ENCODE results near the gene ZC3H10.
A peak's percentile ranks its signal among the peaks of the same experiment; 100 is the strongest.

ZC3H10 gene

DNA sequence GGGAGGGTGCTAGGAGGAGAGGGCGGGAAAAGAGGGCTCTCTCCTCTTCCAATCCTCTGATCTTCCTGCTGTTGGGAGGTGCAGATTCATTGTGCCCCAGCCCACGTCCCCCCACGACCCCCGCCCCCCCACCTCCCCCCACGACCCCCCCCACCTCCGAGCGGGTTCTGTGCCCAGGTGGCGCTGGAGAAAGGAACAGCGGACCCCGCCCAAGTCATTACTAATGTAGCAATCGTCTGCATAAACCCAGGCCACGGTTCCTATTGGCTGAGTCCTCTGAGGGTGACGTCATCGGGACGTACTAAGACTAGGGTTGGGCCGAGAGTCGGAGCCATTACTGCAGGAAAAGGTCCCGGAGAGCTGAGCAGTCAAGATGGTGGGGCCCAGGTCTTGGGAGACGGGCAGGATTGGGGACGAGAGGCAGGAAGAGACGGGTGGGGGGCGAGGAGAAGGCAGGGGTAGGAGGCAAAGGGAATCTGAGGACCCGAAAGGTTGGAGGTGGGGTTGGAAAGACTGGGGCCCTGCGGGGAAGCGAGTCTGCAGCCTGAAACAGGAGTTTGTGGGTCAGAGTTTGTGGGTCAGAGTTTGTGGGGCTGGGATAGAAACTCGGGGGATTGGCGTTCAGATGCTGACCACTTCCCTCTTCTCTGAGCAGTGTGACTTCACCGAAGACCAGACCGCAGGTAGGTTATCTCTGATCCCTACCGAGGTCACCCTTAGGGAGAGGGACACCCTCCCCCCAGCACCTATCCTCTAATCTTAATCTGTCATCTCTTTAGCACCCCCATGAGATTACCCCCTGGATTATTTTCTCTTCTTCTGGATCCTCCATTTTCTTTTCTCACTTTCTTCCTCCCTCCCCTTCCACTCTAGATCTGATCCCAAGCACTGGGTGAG, 40.2 kb downstream of the ZC3H10 start, which contains the start of gene MYL6:
Gene MYL6 (plus strand): TSS at position 331 of the 897 bp plus-strand sequence. CDS start 43 bp downstream, at position 374.
- Mint-ChIP-seq H3K4me1 (ENCODE audit: low read depth) (peaks cover 37% of the 10 kb centered on the region), H3K9me3 (no peaks in the 10 kb centered on the region), H3K27me3 (ENCODE audit: low read depth) (no peaks in the 10 kb centered on the region), H3K4me3 (peak within 1 kb of the TSS; percentile 94), H3K36me3 (ENCODE audit: low read depth) (peaks cover 61% of the 10 kb centered on the region), H3K27ac (peak within 1 kb of the TSS; percentile 98)
- peak; percentile 92 for DNase-seq (ENCODE audit: low spot score)

DNA sequence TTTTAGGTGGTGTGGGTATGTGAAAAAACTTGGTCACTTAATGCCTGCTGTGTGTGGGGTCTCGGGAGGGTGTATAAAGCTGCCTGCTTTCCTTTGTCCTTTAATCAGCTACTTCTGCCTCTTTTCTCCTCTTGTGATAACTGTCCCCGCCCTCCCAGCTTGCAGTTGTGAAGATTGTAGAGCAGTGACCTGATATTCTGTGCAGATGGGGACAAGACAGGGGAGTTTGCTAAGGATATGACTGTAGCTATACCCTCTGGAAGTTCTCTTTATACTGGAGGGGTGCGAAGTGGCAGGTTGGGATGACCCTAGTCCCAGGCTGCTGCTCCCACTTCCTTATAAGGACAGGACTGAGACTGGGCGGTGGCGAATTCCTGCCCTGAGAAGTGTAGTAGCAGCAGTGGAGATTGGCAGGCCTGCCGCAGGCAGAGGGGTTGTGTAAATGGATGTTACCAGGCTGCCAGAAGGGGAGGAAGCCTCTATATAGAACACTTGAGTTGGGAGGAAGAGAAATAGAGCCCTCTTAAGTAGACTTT, 40.9 kb downstream of the ZC3H10 start:
- H3K36me3 Mint-ChIP-seq (ENCODE audit: low read depth): peaks cover 69% of the 10 kb centered on the region
- H3K4me3 Mint-ChIP-seq: peak overlapping the region; percentile 94
- peaks cover 30% of the 10 kb centered on the region for H3K4me1 Mint-ChIP-seq (ENCODE audit: low read depth)

DNA sequence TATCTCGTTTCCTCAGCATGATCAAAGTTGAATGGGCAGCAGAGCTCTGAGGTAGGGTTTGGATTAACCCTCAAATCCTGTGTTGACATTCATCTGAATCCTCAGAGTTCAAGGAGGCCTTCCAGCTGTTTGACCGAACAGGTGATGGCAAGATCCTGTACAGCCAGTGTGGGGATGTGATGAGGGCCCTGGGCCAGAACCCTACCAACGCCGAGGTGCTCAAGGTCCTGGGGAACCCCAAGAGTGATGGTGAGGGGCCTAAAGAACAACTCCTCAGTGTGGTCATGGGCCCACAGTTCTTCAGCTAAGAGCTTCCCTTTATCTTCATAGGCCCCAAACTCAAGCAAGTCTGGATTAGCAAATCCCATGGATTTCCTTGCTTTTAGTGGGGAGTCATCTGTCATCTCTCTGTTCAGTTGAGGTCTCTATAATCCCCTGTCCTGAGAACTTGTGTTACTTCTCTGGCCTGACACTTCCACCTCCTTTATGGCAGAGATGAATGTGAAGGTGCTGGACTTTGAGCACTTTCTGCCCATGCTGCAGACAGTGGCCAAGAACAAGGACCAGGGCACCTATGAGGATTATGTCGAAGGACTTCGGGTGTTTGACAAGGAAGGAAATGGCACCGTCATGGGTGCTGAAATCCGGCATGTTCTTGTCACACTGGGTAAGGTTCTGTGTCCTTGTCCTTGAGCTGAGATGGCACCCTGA, 41.6 kb downstream of the ZC3H10 start:
- no peaks in the 10 kb centered on the region for H3K9me3 Mint-ChIP-seq
- H3K27me3 Mint-ChIP-seq (ENCODE audit: low read depth): no peaks in the 10 kb centered on the region
- H3K36me3 Mint-ChIP-seq (ENCODE audit: low read depth): peaks cover 74% of the 10 kb centered on the region

More for the DNA sequence above, 40.9 kb downstream of the ZC3H10 start:
- no peak for DNase-seq (ENCODE audit: low spot score)
- H3K27me3 Mint-ChIP-seq (ENCODE audit: low read depth): no peaks in the 10 kb centered on the region
- H3K9me3 Mint-ChIP-seq: no peaks in the 10 kb centered on the region
- peak overlapping the region; percentile 98 for H3K27ac Mint-ChIP-seq

DNA sequence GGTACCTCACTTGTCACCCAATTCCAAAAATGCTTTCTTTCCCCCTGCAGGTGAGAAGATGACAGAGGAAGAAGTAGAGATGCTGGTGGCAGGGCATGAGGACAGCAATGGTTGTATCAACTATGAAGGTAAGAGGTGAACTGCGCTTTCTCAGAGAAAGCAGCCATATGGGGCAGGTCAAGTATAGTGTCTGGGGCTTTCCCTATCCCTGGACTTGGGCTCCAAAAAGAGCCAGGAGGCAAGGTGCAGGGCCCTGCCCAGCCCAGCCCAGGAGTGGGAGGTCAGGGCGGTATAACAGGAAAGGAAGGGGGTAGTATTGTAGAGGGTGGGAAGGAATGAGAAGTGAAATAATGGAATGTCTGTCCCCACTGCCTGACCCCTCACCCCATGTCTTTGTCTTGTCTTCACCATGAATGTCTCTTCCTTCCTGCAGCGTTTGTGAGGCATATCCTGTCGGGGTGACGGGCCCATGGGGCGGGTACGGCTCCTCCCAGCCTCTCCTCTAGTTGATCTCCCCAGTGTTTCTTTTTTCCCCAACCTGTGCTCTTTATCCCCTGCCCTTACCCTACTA, 42.2 kb downstream of the ZC3H10 start:
- peaks cover 27% of the 10 kb centered on the region for H3K4me1 Mint-ChIP-seq (ENCODE audit: low read depth)
- H3K27ac Mint-ChIP-seq: peak overlapping the region; percentile 98
- H3K4me3 Mint-ChIP-seq: peak overlapping the region; percentile 94
- peaks cover 74% of the 10 kb centered on the region for H3K36me3 Mint-ChIP-seq (ENCODE audit: low read depth)
- peak; percentile 57 for DNase-seq (ENCODE audit: low spot score)
- no peaks in the 10 kb centered on the region for H3K9me3 Mint-ChIP-seq
- no peaks in the 10 kb centered on the region for H3K27me3 Mint-ChIP-seq (ENCODE audit: low read depth)

More for the DNA sequence above, 41.6 kb downstream of the ZC3H10 start:
- no peak for DNase-seq (ENCODE audit: low spot score)
- peaks cover 28% of the 10 kb centered on the region for H3K4me1 Mint-ChIP-seq (ENCODE audit: low read depth)
- peak overlapping the region; percentile 94 for H3K4me3 Mint-ChIP-seq
- H3K27ac Mint-ChIP-seq: peak overlapping the region; percentile 98

DNA sequence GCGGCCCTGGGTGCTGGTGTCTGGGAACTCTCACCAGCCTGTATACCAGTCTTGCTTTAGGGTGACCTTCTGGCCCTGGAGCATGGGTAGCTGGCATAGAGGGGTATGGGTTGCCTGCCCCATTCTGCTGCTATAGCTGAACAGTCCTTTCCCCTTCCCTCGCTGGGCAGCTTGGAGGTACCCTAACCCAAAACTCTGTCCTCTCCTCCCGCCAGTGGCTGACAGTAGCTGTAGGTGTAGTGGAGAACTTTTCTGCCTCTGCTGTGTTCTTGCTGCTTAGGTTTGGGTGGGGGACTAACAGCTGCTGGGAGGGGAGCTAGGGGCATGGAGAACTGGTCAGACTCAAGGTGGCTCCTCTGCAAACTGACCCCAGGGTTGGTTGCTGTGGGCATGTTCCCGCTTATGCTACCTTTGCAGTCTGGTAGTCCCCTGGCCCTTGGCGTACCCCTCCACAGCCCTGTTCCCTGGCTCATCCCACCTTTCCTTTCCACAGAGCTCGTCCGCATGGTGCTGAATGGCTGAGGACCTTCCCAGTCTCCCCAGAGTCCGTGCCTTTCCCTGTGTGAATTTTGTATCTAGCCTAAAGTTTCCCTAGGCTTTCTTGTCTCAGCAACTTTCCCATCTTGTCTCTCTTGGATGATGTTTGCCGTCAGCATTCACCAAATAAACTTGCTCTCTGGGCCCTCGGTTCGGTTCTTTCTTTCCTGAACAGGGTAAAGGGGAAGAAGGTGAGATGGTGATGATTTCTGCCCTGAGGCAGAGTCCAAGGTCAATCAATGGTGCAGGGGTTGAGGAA, 43.0 kb downstream of the ZC3H10 start:
- Mint-ChIP-seq H3K9me3 (no peaks in the 10 kb centered on the region), H3K27me3 (ENCODE audit: low read depth) (no peaks in the 10 kb centered on the region), H3K4me3 (peak overlapping the region; percentile 94), H3K36me3 (ENCODE audit: low read depth) (peaks cover 74% of the 10 kb centered on the region), H3K27ac (peak overlapping the region; percentile 98), H3K4me1 (ENCODE audit: low read depth) (peaks cover 25% of the 10 kb centered on the region)
- no peak for DNase-seq (ENCODE audit: low spot score)

DNA sequence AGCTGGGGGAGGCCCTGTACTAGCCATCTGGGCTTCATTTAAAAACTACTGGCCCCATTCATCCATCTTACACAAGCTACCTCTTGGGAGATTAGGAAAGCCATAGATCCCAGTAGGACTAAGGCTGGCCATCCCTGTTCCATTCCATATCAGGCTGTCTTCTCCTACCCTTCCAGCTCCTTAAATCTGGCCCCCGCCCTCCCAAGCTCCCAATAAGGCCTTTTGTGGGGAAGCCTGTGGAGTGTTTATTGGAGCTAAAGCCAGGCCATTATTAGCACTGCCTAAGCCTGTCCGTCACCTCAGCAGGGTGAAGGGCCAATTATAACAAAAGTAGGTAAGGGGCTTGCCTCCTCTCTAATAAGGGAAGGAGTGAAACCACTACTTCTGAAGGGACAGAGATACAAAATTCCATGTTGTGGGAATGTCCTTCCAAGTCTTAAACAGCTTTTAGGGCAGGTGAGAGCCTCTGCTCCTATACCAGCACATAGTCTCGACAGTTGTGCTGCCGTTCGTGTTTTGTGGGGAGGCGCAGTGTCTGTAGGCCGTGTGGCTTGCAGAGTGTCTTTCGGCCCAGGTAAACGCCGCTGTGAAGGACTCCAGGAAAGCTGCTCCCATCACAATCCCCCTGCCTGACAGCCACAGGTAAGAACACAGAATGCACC, 43.8 kb downstream of the ZC3H10 start:
- Mint-ChIP-seq H3K36me3 (ENCODE audit: low read depth) (peaks cover 74% of the 10 kb centered on the region), H3K9me3 (no peaks in the 10 kb centered on the region), H3K4me3 (peak overlapping the region; percentile 94), H3K27ac (peak overlapping the region; percentile 98), H3K4me1 (ENCODE audit: low read depth) (peaks cover 25% of the 10 kb centered on the region), H3K27me3 (ENCODE audit: low read depth) (no peaks in the 10 kb centered on the region)
- DNase-seq (ENCODE audit: low spot score): no peak

DNA sequence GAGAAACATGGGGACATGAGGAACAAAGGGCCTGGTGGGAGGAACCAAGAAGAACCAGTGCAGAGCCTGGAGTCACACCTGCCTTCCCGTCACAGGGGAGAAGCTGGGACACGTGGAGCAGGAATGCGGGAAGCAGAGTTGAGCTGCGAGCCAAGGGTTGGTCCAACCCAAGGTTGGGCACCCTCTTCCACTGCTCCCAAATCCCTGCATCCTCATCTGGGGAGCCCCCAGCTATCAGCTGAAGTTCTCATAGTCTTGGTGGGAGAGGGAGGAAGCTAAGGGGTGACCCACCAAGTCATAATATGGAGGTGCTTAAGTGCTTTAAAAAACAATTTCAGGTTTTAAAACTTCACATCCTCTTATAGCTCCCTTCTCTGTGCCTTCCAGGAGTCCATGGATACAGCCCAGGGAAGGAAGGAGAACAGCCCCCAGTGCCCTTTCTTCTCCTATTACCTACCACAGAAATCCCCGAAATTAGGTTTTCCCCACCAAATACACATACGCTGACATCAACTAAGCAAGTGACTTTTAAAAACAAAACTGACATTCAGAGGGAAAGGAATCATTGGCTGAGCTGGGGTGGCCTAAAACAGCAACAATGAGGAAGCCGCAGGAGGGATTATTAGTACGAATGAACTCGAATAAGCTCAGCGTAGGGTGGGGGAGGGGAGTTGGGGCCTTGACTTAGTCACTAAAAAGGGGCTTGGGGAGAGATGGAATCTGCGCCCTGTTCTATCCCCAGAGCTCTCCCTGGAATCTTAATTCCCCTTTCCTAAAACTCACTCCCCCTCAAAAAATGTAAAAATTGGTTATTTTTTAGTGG, 44.6 kb downstream of the ZC3H10 start:
- Mint-ChIP-seq H3K27me3 (ENCODE audit: low read depth) (no peaks in the 10 kb centered on the region), H3K36me3 (ENCODE audit: low read depth) (peaks cover 75% of the 10 kb centered on the region), H3K9me3 (no peaks in the 10 kb centered on the region), H3K4me1 (ENCODE audit: low read depth) (peaks cover 22% of the 10 kb centered on the region), H3K27ac (no peak overlapping the region), H3K4me3 (no peak overlapping the region)
- DNase-seq (ENCODE audit: low spot score): no peak

DNA sequence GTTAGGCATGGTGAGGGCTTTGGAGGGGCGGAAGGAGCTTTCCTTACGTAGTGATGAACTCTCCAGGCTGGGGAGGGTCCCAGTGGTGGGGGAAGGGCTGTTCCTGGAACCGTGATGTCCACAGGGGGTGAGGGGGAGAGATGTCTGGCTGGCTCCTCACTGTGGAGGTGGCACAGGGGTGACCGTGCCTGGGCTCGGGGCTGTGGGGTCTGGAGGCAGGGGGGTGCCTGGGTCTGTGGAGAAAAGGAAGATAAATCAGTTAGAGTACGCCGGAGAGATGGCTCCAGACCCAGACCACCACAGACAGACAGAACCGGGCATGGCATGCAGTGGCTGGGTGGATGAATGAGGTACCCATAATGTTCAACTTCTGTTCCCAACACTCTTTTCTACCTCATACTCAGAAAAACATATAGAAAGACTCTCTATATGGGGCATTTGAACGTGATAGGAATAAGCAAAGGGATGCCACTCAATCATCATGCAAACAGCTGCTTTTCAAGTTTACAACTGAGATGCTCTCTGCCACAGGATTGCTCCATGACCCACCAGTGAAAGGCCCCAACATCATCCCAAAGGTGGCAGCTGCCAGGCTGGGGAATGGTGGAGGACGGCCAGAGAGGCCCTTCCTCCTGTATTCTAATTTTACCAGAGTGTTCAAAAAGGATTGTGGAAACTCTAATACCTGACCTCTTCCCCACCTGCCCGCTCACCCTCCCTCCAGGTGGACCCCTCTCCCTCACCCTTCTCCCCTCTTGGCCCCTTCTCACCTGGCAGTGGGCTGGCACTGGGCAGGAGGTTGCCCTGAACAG, 45.7 kb downstream of the ZC3H10 start:
- H3K4me1 Mint-ChIP-seq (ENCODE audit: low read depth): peaks cover 22% of the 10 kb centered on the region
- peak overlapping the region; percentile 47 for H3K27ac Mint-ChIP-seq

DNA sequence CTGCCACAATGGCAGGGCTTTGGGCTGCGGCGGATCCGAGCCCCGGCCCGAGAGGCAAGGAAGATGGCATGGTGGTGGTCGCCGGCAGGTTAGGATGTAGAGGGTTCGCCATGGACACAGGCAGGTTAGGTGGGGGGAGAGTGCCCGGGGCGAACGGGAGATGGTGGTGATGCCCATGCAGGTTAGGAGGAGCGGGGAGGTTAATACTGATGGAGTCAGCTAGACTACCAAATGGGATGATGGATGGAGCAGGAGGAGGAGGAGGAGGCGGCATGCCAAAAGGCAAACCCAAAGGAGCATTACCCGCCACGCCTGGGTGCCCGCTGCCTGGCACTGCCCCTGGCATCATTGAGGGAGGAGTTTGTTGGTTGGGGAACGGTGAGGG, 46.3 kb downstream of the ZC3H10 start:
- no peaks in the 10 kb centered on the region for H3K9me3 Mint-ChIP-seq
- peaks cover 22% of the 10 kb centered on the region for H3K4me1 Mint-ChIP-seq (ENCODE audit: low read depth)
- H3K27me3 Mint-ChIP-seq (ENCODE audit: low read depth): no peaks in the 10 kb centered on the region
- H3K4me3 Mint-ChIP-seq: no peak overlapping the region
- no peak for DNase-seq (ENCODE audit: low spot score)
- H3K36me3 Mint-ChIP-seq (ENCODE audit: low read depth): peaks cover 71% of the 10 kb centered on the region
- H3K27ac Mint-ChIP-seq: no peak overlapping the region

More for the DNA sequence above, 45.7 kb downstream of the ZC3H10 start:
- DNase-seq (ENCODE audit: low spot score): no peak
- H3K4me3 Mint-ChIP-seq: no peak overlapping the region
- peaks cover 74% of the 10 kb centered on the region for H3K36me3 Mint-ChIP-seq (ENCODE audit: low read depth)
- H3K9me3 Mint-ChIP-seq: no peaks in the 10 kb centered on the region
- H3K27me3 Mint-ChIP-seq (ENCODE audit: low read depth): no peaks in the 10 kb centered on the region

DNA sequence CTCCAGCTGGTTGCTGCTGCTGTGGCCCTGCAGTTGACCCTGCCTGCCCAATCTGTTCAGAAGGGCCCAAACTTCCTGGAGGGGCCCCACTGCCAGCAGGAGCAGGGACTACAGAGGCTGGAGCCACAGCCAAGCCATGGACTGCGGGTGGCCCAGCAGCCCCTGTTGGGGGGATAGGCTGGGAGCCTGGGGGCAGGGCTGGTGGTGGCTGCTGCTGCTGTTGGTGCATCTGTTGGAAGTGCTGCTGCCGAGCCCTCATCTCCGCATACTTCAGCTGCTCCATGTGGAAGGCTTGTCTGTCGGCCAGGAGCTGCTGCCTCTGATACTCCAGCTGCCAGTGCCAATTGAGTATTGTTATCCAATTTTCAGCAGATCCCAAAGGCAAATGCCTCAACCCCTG, 47.3 kb downstream of the ZC3H10 start:
- H3K4me1 Mint-ChIP-seq (ENCODE audit: low read depth): peaks cover 16% of the 10 kb centered on the region
- no peak overlapping the region for H3K4me3 Mint-ChIP-seq
- no peaks in the 10 kb centered on the region for H3K9me3 Mint-ChIP-seq
- DNase-seq (ENCODE audit: low spot score): no peak
- peaks cover 70% of the 10 kb centered on the region for H3K36me3 Mint-ChIP-seq (ENCODE audit: low read depth)
- H3K27me3 Mint-ChIP-seq (ENCODE audit: low read depth): no peaks in the 10 kb centered on the region
- no peak overlapping the region for H3K27ac Mint-ChIP-seq

DNA sequence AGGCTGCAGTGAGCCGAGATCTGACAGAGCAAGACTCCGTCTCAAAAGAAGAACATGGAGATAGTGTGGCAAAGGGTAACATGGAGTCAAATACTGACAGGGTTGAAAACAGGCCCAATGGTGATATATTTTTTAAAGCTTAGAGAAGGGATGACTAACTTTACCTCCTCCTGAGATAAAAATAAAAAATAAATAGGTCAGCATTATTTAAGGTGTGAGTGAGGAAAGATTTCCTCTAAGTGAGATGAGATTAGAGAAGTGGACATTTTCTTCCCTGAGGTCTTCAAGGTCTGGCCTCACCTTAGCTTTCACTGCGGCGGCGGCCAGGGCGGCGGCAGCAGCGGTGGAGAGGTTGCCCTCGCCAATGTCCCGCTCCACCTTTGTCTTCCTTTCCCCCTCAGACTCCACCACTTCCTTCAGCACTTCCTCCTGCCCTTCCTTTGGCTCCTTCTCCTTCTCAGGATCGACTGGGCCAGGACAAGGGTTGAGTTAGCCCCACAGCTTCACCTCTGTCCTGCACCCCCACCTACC, 51.2 kb downstream of the ZC3H10 start:
- no peaks in the 10 kb centered on the region for H3K9me3 Mint-ChIP-seq
- H3K4me1 Mint-ChIP-seq (ENCODE audit: low read depth): peaks cover 3% of the 10 kb centered on the region
- peaks cover 59% of the 10 kb centered on the region for H3K36me3 Mint-ChIP-seq (ENCODE audit: low read depth)
- peak overlapping the region; percentile 83 for H3K27ac Mint-ChIP-seq
- no peak for DNase-seq (ENCODE audit: low spot score)
- H3K27me3 Mint-ChIP-seq (ENCODE audit: low read depth): no peaks in the 10 kb centered on the region
- H3K4me3 Mint-ChIP-seq: no peak overlapping the region

Data from T-helper 2 cell treated with Interferon-gamma antibody and Interleukin-4, amounts not matched to agents 5 μg/mL and 100 μg/mL, for 36 hours (primary cell).